NCI-H146 treated with DMSO at 0.1 percent for 48 hours (cell line): ENCODE measurements around the gene TIMM22.

ENCODE experiments used
- DNase-seq: peaks from one replicate; lab custom pipeline; 2025; ENCODE audit not compliant: unreplicated experiment; lab: John Stamatoyannopoulos, UW

The TIMM22 gene

DNA sequence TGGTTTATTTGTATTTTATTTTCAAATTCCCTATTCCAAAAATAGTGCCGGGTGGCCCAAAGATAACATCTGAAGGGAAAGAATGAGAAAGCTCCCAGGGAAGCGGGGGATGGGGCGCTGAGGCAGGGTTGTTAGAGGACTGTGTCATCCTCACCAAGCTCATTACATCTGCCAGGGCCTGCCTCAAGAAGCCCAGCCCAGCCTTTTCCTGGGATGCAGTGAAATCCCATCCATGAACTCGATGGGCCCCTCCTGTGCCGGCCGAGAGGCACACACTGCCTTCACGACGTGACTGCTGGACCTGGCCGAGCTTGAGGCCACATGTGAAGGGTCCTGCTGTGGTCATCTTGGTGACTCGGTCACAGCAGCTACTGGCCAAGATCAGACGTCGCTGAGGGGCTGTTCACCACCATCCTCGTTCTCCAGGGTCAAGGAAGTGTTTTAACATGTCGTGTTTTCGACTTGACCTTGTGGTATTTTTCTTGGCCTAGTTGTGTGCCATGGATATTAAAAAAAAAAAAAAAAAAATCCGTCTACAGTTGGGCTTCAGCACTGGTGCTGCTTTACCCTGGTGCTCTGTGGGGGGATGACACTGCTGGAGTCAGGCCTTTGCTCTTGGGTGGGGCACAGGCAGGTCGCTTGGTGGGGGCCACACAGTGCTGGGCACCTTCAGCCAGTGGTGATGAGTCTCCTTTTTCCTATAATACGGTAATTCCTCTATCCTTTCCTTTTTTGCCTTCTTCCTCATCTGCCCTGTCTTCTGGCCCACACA, 4.9 kb downstream of the TIMM22 start:
- DNase-seq: no peak

DNA sequence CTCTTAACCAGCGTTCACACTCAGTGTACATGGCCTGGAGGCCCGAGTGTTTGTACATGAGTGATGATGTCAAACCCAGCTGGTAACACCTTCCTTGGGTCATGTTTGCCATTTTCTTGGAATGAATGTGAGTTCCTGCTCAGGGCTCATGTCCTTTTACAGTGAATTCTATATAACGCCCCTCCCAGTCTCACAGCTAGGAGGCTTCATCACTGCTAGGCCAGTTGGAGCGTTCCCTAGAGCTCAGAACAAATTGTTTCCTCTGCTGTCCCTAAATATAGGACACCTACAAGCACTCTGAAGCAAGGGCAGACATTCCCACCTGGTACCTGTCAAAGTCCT, 5.5 kb downstream of the TIMM22 start:
- DNase-seq: no peak

DNA sequence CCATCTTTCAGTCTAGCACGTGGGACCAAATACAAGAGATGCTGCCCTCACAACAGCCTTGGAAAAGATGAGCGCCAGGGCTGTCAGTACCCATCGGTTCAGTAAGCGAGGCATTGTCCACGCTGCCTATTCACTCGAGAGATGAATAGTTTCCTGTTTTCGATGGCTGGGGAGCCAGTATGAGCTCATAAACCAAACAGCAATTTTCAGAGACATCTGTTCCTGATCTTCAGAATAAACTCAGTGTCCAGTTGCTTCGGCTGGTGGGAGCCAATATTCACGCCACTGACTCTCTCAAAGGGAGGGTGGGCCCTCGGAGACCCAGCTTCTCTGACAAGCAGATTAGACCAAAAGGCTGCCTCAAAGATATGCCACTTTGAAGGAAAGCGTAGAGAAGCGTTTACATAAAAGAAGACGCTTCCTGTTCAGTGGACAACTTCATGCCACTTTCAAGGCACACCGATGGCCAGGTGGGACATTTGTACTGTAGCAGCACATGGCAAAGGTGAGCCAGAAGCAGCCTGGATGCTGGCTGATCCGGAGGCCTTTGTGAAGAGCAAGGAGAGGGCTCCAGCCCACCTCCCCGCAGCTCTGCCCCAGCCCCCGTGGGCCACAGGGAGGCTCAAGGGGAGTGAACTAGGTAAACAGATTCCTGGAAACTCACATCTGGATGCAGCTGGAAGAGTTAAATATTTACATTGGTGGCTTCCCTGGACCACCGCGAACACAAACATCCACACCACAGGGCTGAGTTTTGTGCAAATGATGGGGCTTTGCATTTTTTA, 6.0 kb downstream of the TIMM22 start:
- DNase-seq: no peak

DNA sequence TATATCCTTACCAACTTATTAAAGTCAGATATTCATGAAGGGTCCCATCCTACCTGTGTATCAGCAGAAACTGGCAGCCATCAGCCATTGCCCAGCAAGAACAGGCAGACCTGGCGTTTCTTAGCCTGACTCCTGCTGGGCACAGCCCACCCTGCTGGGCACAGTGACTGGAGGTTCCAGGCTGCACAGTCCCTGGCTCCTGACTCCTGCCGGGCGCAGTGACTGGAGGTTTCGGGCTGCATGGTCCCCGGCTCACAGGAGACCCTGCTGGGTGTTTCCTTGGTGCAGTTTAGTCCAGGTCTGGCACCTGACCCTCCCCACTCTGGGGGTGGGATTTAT, 6.7 kb downstream of the TIMM22 start:
- no peak for DNase-seq

DNA sequence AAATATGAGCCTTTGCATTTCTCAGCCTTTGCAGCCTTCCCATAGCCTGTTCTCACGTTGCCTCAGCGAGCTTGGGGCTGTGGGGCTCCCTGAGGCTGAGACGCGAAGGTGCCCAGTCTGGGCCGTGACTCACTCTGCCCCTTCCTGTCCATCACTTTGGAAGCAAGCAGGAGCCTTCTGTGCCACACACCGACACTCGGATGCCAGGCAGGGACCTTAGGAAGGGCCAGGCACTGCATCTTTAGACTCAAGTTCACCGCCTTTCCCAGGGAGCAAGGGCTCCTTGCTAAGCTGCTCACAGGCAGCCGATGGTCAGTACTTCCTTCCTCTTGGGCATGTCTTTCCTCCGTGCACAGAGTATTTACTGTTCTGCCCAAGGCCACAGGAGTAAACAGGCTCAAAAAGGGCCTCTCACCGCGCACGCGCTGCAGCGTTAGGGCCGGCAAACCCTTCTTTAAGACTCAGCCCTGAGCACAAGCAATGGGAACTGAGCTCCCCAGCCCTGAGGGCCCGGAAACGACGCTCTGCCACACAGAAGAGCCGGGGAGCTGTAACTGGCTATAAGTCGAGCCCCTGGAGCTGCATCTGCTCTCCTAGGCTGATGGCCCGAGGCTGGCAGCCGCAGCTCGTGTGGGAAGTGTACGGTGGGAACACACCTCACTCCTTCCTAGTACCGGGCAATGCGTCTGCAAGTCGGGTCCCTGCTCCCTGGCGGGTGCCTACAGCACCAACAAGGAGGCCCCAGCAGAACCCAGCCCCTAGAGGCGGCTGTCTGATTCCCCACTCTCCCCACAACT, 7.2 kb downstream of the TIMM22 start:
- DNase-seq: no peak

DNA sequence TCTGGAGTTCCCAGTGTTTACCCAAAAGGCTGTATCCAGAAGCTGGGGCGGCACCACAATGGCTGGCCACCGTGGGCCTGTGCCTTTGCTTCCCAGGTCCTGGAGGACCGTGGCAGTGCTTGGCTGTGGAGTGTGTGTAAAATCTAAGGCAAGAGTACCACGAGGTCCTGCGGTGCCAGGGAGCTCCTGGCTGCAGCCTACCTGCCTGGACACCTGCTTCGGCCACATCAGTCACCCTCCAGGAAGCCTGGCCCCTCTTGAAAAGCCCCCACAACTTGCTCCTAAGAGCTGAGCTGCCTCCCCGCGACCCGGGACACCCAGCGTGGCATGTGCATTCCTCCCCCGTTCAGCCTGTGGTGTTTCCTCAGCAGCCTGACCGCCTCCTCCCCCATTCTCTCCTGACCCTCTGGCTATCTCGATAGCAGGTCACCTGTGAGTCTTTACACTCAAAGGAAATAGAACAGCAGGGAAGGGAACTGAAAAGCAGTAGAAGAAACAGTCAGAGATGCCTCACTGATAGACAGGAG, 7.9 kb downstream of the TIMM22 start:
- no peak for DNase-seq

DNA sequence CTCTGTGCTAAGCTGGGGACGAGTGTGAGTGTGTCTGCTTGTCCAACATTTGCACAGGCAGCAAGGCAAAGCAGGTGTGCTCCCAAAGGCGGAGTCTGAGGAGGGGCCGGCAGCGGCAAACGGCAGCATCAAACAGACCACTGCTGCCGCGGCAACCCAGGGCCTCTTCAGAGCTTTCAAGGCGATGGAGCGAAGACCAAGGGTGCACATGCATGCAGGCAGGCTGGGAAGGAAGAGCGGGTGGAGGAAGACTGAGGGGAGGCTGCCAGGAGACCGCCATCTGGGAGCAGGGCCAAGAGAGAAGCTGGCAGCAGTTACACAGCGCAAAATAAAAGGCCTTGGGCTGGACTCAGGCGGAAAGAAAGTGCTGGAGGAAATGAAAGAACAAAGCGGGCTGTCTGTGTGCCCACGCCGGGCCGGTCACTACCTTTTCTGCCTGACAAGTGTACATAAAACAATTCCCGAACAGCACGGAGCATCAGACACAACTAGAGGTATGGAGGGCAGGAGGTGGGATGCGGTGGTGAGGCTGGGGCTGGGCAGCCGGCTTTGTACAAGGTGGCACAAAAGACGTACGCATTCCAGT, 8.5 kb downstream of the TIMM22 start:
- DNase-seq: no peak

DNA sequence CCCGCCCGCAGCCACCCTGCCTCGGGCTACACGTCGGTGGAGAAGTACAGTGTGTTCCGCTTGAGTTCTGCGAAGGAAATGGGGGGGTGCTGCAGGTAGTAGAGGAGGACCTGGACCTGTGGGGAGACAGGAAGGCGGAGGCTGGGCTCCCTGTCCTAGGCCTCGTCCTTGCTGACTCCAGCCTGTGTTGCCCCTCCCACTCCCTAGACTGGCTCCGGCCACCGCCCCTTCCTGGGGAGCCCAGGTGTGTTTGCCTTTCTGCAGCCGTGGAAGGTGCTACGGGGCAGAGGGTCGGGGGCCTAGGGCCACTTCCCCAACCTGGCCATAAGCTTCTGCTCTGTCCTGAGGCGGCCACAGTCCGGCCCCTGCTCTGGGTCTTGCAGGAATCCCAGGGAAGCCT, 9.1 kb downstream of the TIMM22 start:
- no peak for DNase-seq

DNA sequence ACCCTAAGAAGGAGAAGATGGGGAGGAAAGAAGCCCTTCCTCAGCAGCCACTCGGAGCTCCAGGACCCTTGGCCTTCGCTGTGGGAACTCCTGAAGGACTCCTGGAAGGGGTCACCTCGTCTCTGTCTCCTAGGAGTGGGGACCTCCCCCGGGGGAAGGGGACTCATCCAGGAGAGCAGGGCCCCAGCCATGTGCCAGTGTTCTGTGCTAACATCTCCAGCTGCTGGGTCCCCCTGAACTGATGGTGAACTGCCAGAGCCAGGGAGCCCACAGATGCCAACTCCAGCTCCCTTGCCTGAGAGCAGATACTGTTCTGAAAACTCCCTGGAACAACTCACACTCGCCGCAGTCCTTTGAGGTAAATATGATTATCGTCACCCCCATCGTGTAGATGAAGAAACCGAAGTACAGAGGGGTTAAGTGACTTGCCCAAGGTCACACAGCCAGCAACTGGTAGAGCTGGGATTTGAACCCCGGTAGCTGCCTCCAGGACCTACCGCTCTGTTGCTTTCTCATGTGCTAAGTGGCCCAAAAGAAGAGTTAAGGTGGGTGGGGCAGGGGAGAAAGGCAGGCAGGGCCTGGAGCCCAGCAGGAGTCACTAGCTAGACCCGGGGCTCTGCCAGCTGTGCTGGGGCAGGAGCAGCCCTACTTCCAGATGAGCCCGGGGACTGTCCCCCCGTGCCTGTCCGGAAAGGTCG, 10.5 kb downstream of the TIMM22 start:
- no peak for DNase-seq

DNA sequence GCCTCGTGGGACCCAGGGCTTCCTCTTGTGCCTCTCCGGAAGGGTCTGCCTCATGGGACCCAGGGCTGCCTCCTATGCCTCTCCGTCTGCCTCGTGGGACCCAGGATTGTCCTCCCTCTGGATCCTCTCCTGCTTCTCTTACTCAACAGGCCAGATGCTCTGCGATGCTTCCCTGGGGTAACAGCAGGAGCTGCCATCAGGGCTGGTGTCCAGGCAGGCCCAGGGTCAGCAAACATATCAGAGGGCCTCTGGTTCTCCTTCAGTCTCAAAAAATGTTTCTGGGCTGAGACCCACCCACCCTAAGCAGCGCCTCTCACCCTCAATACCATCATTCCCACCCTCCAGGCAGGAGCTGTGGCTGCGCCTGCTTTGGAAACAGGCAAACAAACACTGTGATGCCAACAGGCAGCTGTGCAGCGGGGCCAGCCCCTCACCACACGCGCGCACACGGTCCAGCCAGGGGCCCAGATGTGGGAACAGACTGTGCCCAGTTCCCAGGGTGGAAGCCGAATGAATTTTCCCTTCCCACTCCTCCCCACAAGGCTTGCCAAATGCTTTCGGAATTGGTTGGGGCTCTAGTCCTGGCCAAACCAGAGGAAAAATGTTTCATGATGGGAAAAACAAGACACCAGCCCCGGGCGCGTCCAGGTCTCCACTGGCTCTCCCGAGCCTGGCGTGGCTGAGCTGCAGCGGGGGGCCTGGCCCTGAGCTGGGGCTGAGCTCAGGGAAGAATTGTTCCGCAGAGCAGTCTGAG, 11.3 kb downstream of the TIMM22 start:
- no peak for DNase-seq

DNA sequence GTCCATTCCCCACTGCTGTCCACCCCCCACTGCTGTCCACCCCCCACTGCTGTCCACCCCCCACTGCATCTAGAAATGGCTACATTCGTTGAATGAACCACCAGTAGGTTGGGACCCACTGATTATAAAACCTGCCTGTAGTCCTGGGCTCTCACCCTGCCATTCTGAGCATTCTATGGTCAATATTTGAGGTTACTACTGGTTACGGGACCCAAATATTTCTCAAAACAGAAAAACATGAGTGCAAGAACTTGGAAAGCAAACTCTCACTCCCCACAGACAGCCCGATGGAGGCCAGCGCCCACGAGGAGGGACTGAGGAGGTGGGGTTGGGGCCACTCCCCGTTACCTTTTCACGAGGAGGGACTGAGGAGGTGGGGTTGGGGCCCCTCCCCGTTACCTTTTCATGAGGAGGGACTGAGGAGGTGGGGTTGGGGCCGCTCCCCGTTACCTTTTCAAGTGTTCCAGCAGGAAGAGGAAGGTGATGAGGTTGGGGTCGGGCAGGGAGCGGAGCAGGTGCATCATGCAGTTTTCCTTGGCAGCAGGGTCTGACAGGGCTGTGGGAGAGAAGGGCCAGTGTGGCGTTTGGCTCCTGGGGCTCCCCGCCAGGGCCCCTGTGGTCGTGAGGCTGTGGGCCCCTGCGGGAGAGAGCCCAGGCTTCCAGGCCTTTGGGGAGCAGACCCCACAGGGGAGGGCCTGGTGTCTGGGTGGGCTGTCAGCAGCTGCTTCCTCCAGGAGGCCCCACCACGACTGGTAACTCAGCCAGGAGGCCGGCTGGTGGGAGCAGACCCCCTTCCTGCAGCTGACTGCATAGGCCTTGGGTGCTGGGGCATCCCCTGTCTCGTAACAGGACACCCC, 12.5 kb downstream of the TIMM22 start:
- DNase-seq: no peak

DNA sequence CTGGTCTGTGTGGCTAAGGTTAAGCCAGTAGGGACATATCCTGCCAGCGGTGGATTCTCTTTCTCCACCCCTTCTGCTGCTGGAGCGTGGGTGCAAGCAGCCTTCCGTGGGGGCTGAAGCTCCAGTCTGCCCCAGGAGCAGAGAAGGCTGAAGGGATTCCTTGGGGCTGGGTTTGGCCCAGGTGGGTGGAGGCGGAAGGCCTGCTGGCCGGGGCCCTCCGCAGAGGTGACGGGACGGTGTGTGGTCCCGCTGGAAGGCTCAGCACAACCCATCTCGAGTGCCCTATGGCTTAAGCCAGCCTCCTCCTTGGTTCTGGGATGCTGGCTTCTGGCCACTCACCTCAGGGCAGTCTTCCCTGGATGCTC, 13.1 kb downstream of the TIMM22 start:
- DNase-seq: no peak

DNA sequence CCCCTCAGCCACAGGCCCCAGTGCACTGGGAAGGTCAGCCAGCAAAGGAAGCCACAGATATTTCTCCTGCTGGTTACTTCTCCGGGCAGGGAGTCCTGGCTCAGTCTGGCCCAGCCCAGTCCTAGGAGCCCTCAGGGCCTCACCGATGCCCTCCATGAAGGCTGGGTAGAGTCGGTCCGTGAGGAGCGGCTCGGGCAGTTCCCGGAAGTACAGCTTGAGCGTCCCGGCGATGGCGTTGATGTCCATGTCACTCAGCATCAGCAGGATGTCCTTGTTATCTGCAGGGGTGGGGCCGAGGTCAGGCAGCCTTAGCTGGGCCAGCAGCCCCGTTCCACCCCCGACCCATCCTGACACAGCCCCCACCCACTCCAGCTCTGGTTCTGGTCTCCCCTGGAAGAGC, 13.7 kb downstream of the TIMM22 start:
- DNase-seq: no peak

DNA sequence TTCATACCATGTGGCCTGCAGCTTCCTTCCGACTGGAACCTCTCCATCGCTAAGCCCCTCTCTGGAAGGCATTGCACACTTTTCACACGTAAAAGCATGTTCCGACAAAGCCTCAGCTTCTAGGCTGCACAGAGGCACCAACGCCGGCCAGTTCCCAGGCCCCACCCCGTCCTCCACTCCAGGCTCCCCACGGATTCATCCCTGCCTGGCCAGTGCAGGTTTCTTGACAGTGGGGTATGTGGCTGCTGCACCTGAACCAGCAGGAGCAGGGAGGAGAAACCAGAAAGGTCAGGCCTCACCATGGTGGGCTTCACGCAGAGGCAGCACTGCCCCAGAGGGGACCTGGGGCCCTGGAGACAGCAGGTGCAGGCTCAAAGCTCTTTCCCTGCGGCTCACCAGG, 14.2 kb downstream of the TIMM22 start:
- no peak for DNase-seq

DNA sequence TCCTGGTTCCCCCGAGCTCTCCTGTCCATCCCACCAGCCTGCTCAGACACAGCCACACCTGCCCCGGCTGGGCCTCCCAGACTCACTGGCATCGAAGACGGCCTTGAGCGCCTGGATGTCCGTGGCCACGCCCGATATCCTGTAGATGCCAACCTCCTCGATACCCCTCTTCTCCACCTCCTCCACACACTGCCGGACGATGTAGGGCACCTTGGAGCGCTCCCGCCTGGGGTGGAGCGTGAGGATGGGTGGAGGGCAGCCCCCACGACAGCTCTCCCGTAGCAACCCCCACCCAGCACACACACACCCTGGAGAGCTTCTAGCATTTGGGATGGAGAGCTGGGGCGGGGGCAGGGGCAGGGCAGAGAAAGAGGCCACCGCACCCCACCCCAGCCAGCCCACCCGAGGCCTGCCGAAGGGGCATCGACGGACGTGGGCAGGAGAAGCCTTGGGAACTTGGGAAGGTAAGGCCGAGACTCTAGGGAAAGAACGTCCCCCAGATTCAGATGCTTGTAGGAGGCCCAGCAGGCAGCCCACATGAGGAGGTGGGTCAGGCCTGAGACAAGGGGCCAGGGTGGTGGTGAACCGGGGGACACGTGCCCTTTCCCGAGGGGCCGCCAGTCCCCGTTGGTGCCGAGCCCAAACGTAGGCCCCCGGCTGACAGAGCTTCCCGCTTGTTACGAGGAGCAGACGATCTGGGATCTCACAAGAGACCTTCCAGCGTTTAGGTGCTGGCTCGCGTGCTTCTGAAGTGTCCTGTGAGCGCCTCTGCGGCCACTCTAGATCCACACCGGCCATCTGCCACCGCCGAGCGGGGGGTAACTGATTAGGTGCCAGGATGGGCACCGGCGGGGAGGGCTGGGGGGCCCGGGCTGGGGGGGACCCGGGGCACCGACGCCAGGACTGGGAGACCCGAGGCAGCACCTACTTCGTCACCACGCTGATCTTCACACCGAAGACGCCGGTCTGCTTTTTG, 15.1 kb downstream of the TIMM22 start:
- DNase-seq: no peak

DNA sequence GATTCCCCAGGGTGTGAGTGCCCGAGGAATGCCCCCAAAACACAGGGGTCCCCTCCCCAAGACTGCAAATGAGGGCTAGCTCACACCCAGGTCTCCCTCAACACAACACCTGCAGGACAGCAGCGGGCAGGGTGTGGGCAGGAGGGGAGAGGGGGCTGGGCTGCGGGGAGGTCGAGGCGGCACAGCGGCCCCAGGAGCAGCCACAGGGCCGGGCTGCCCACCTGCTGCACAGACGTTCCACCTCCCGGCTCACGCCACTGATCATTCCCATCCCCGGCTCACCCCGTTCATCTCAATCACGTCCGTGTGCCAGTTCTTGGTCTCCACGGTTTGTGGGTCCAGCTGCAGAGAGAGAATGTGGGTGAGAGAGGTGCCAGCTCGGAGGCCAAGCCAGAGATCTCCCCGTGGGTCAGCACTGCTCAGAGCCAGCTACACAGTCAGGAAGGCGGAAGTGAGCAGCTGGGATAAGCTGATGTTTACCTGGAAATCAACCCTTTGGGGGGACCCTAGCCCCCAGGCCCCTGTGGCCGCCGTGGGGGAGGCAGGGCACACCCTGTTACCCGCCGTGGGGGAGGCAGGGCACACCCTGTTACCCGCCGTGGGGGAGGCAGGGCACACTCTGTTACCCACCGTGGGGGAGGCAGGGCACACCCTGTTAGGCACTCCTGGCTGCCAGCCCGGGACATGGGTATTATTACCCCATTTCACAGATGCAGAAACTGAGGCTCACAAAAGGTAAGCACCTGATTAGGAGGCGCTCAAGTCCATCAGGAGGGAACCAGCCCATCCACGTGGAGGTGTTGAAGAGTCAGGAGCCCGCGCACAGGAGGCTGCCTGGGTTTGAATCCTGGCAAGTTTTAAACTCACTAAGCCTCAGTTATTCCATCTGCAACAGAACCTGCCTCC, 16.1 kb downstream of the TIMM22 start:
- DNase-seq: no peak

DNA sequence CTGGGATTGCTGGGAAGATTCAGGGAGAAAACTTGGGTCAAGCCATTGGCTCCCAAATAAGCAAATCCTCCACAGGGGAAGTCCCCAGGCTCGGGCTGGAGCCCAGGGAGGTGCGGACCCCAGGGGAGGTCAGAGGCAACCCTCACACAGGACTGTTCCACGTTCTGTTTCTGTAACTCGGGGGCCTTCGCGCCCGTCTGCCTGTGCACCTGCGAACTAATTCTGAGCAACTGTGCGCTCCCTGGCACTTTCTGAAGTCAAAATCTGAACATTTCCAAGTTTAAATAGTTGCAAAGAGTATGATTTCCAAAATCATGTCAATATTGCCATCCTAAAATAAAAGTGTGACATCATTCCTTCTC, 16.8 kb downstream of the TIMM22 start:
- no peak for DNase-seq
